Measurements from ENCODE around the gene PTGES3.

GRCh38 chr12:56679883-56680575, 8.1 kb downstream of the PTGES3 start:
- TF ChIP-seq, protein P1, sequence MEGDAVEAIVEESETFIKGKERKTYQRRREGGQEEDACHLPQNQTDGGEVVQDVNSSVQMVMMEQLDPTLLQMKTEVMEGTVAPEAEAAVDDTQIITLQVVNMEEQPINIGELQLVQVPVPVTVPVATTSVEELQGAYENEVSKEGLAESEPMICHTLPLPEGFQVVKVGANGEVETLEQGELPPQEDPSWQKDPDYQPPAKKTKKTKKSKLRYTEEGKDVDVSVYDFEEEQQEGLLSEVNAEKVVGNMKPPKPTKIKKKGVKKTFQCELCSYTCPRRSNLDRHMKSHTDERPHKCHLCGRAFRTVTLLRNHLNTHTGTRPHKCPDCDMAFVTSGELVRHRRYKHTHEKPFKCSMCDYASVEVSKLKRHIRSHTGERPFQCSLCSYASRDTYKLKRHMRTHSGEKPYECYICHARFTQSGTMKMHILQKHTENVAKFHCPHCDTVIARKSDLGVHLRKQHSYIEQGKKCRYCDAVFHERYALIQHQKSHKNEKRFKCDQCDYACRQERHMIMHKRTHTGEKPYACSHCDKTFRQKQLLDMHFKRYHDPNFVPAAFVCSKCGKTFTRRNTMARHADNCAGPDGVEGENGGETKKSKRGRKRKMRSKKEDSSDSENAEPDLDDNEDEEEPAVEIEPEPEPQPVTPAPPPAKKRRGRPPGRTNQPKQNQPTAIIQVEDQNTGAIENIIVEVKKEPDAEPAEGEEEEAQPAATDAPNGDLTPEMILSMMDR (IDR thresholded peaks at IDR 0.05), result no peak
- TF ChIP-seq POLR2AphosphoS5 (IDR thresholded peaks at IDR 0.05), result no peak
